SK-N-SH treated with all-trans-retinoic acid at 6 μM for 48 hours (cell line): Measurements from ENCODE around the gene ABCC3.

Source experiments
- ATAC-seq: fragments of 200-7000 bp; cut with Tn5 transposase; 3 replicates; pipeline ENCODE4 v1.9.1; 2020; ENCODE audit warnings: mild to moderate bottlenecking, moderate library complexity
- ARNTL ChIP-seq: fragments of 450-650 bp; formaldehyde crosslinking; IDR thresholded peaks from 2 replicates; pipeline ENCODE4 v1.5.0; 2020; ENCODE audit warnings: low read depth, mild to moderate bottlenecking, moderate library complexity, borderline replicate concordance
- BACH2 ChIP-seq: fragments of 250-450 bp; sonication (Bioruptor Pico); IDR thresholded peaks from 2 replicates; pipeline ENCODE4 v1.9.0; 2021; ENCODE audit warnings: mild to moderate bottlenecking, borderline replicate concordance
- CSRNP3 ChIP-seq: fragments of 250-450 bp; sonication (Bioruptor Pico); IDR thresholded peaks from 2 replicates; pipeline ENCODE4 v1.5.1; 2021; ENCODE audit warnings: mild to moderate bottlenecking, moderate library complexity
- ESRRG ChIP-seq: fragments of 250-450 bp; sonication (Bioruptor Pico); IDR thresholded peaks from 2 replicates; pipeline ENCODE4 v1.6.1; 2021; ENCODE audit warnings: mild to moderate bottlenecking
- GLIS3 ChIP-seq: fragments of 250-450 bp; sonication (Bioruptor Pico); IDR thresholded peaks from 2 replicates; pipeline ENCODE4 v1.5.0; 2020; ENCODE audit warnings: mild to moderate bottlenecking, moderate library complexity
- ISL1 ChIP-seq: fragments of 250-450 bp; sonication (Bioruptor Pico); IDR thresholded peaks from 2 replicates; pipeline ENCODE4 v2.1.2; 2022; ENCODE audit warnings: mild to moderate bottlenecking, moderate library complexity
- OSR1 ChIP-seq: fragments of 250-450 bp; sonication (Bioruptor Pico); IDR thresholded peaks from 2 replicates; pipeline ENCODE4 v1.8.0; 2022; ENCODE audit warnings: moderate library complexity, mild to moderate bottlenecking, inconsistent platforms
- PATZ1 ChIP-seq: fragments of 250-450 bp; sonication (Bioruptor Pico); IDR thresholded peaks from 2 replicates; pipeline ENCODE4 v1.8.0; 2020; ENCODE audit warnings: mild to moderate bottlenecking, moderate library complexity, borderline replicate concordance
- POU6F1 ChIP-seq: fragments of 250-450 bp; sonication (Bioruptor Pico); IDR thresholded peaks from 2 replicates; pipeline ENCODE4 v1.8.0; 2021; ENCODE audit warnings: low read depth, mild to moderate bottlenecking, moderate library complexity, borderline replicate concordance
- SNAI2 ChIP-seq: fragments of 250-450 bp; sonication (Bioruptor Pico); IDR thresholded peaks from 2 replicates; pipeline ENCODE4 v1.5.0; 2020; ENCODE audit warnings: mild to moderate bottlenecking, moderate library complexity
- TCF4 ChIP-seq: fragments of 250-450 bp; sonication (Bioruptor Pico); IDR thresholded peaks from 2 replicates; pipeline ENCODE4 v1.8.0; 2021; ENCODE audit warnings: mild to moderate bottlenecking, moderate library complexity, borderline replicate concordance
- TOX ChIP-seq: fragments of 250-450 bp; sonication (Bioruptor Pico); IDR thresholded peaks from 2 replicates; pipeline ENCODE4 v1.8.0; 2021; ENCODE audit warnings: mild to moderate bottlenecking, moderate library complexity, borderline replicate concordance
- TSHZ2 ChIP-seq: fragments of 250-450 bp; sonication (Bioruptor Pico); IDR thresholded peaks from 2 replicates; pipeline ENCODE4 v1.5.0; 2020; ENCODE audit warnings: mild to moderate bottlenecking, moderate library complexity
- ZFP3 ChIP-seq: fragments of 250-450 bp; sonication (Bioruptor Pico); IDR thresholded peaks from 2 replicates; pipeline ENCODE4 v1.5.0; 2020; ENCODE audit warnings: mild to moderate bottlenecking, moderate library complexity
- ZFP30 ChIP-seq: fragments of 450-650 bp; formaldehyde crosslinking; IDR thresholded peaks from 2 replicates; pipeline ENCODE4 v1.5.0; 2022; ENCODE audit warnings: mild to moderate bottlenecking, moderate library complexity
- ZNF565 ChIP-seq: fragments of 450-650 bp; formaldehyde crosslinking; conservative IDR thresholded peaks from 2 replicates; pipeline ENCODE4 v1.5.0; 2020; ENCODE audit warnings: low read depth, mild to moderate bottlenecking, moderate library complexity
- ZNF70 ChIP-seq: fragments of 450-650 bp; formaldehyde crosslinking; IDR thresholded peaks from 2 replicates; pipeline ENCODE4 v1.5.0; 2020; ENCODE audit warnings: mild to moderate bottlenecking, moderate library complexity
- ZNF8 ChIP-seq: fragments of 450-650 bp; formaldehyde crosslinking; IDR thresholded peaks from 2 replicates; pipeline ENCODE4 v1.5.0; 2020; ENCODE audit warnings: mild to moderate bottlenecking, moderate library complexity

The ABCC3 gene

GRCh38 chr17:50662632-50663225 lies 28.0 kb downstream of the ABCC3 start:
- ATAC-seq: no peak
- TF ChIP-seq TOX: no peak
- no peak for TF ChIP-seq ARNTL
- no peak for TF ChIP-seq TSHZ2 (CRISPR knock-in tag)
- TF ChIP-seq ZNF8 (CRISPR knock-in tag): no peak
- TF ChIP-seq ZFP3 (CRISPR knock-in tag): no peak

- TF ChIP-seq TCF4 (CRISPR knock-in tag): no peak
- ATAC-seq: no peak
Measured at GRCh38 chr17:50663812-50664374, 29.2 kb downstream of the ABCC3 start.

- no peak for ATAC-seq
- no peak for TF ChIP-seq ZNF70 (CRISPR knock-in tag)
- no peak for TF ChIP-seq ISL1
- TF ChIP-seq ZNF8 (CRISPR knock-in tag): no peak
- no peak for TF ChIP-seq ESRRG
- no peak for TF ChIP-seq TCF4 (CRISPR knock-in tag)
- TF ChIP-seq ZFP3 (CRISPR knock-in tag): no peak
- TF ChIP-seq ZNF565: no peak
- TF ChIP-seq SNAI2 (CRISPR knock-in tag): no peak
- TF ChIP-seq GLIS3 (CRISPR knock-in tag): no peak
- no peak for TF ChIP-seq POU6F1 (CRISPR knock-in tag)
- no peak for TF ChIP-seq TOX
- TF ChIP-seq ARNTL: no peak
- no peak for TF ChIP-seq TSHZ2 (CRISPR knock-in tag)
- TF ChIP-seq BACH2 (CRISPR knock-in tag): no peak
- no peak for TF ChIP-seq CSRNP3
- no peak for TF ChIP-seq ZFP30 (CRISPR knock-in tag)
- TF ChIP-seq, all 23 proteins: peak for 0
Measured at GRCh38 chr17:50664788-50665458, 30.2 kb downstream of the ABCC3 start.

GRCh38 chr17:50665838-50666237 lies 31.2 kb downstream of the ABCC3 start:
- ATAC-seq: no peak
- no peak for TF ChIP-seq TSHZ2 (CRISPR knock-in tag)
- TF ChIP-seq PATZ1: no peak
- TF ChIP-seq TCF4 (CRISPR knock-in tag): no peak
- no peak for TF ChIP-seq GLIS3 (CRISPR knock-in tag)
- TF ChIP-seq TOX: no peak
- TF ChIP-seq ZNF8 (CRISPR knock-in tag): no peak
- no peak for TF ChIP-seq POU6F1 (CRISPR knock-in tag)
- no peak for TF ChIP-seq OSR1
